RKO (cell line): ENCODE data around the gene NEK7.
A peak's percentile ranks its signal among the peaks of the same experiment; 100 is the strongest.
"Not testable (repeated sequence)": the region's sequence is repeated elsewhere in the genome, so short reads cannot be mapped to it uniquely, and the experiment has no call there.

Experiments
- DNase-seq: peaks from one replicate; pipeline ENCODE4 v3.0.0-alpha.2; 2016; ENCODE audit warnings: low spot score

NEK7 gene

GRCh38 chr1:198290089-198290683 is 133.4 kb downstream of the NEK7 start:
- no peak for DNase-seq

- DNase-seq = no peak
Observed at GRCh38 chr1:198291036-198291435, 134.2 kb downstream of the NEK7 start.

- DNase-seq = no peak
Observed at GRCh38 chr1:198291924-198292323, 135.1 kb downstream of the NEK7 start.

GRCh38 chr1:198295225-198295624 is 138.4 kb downstream of the NEK7 start:
- no peak for DNase-seq

GRCh38 chr1:198295971-198296370 is 139.2 kb downstream of the NEK7 start:
- DNase-seq = no peak

GRCh38 chr1:198297281-198297680 is 140.5 kb downstream of the NEK7 start:
- DNase-seq = no peak

- no peak for DNase-seq
Observed at GRCh38 chr1:198298640-198299039, 141.8 kb downstream of the NEK7 start.

- no peak for DNase-seq
Observed at GRCh38 chr1:198300451-198300850, 143.7 kb downstream of the NEK7 start.

- no peak for DNase-seq
Observed at GRCh38 chr1:198304431-198304830, 147.6 kb downstream of the NEK7 start.

GRCh38 chr1:198314817-198315216 is 158.0 kb downstream of the NEK7 start:
- not testable (repeated sequence) for DNase-seq

- not testable (repeated sequence) for DNase-seq
Observed at GRCh38 chr1:198315331-198315730, 158.5 kb downstream of the NEK7 start.

- no peak for DNase-seq
Observed at GRCh38 chr1:198316546-198317100, 159.8 kb downstream of the NEK7 start.

GRCh38 chr1:198318085-198318484 is 161.3 kb downstream of the NEK7 start:
- no peak for DNase-seq

GRCh38 chr1:198320759-198321158 is 164.0 kb downstream of the NEK7 start:
- DNase-seq = no peak

GRCh38 chr1:198326232-198326631 is 169.4 kb downstream of the NEK7 start:
- DNase-seq = no peak

- no peak for DNase-seq
Observed at GRCh38 chr1:198326915-198327314, 170.1 kb downstream of the NEK7 start.

- DNase-seq = no peak
Observed at GRCh38 chr1:198328458-198329032, 171.7 kb downstream of the NEK7 start.

- no peak for DNase-seq
Observed at GRCh38 chr1:198330982-198331615, 174.3 kb downstream of the NEK7 start.

- DNase-seq = peak; percentile 6
Observed at GRCh38 chr1:198333744-198334143, 176.9 kb downstream of the NEK7 start.

GRCh38 chr1:198335663-198336062 is 178.9 kb downstream of the NEK7 start:
- DNase-seq = no peak

GRCh38 chr1:198337886-198338285 is 181.1 kb downstream of the NEK7 start:
- no peak for DNase-seq

- DNase-seq = no peak
Observed at GRCh38 chr1:198340139-198340538, 183.3 kb downstream of the NEK7 start.

- DNase-seq = no peak
Observed at GRCh38 chr1:198346178-198346577, 189.4 kb downstream of the NEK7 start.
